OCI-M2 (cell line): ENCODE measurements around the gene ARHGAP44.

Experiments used
- DNase-seq: peaks from one replicate; lab custom pipeline; 2025; ENCODE audit not compliant: unreplicated experiment; lab: John Stamatoyannopoulos, UW

ARHGAP44 gene

GRCh38 chr17:12896180-12896785 lies 107.0 kb downstream of the ARHGAP44 start:
- DNase-seq: no peak

- DNase-seq: no peak
Observed at GRCh38 chr17:12898110-12898509, 108.8 kb downstream of the ARHGAP44 start.

GRCh38 chr17:12899604-12900003 lies 110.3 kb downstream of the ARHGAP44 start:
- no peak for DNase-seq

GRCh38 chr17:12900474-12900873 lies 111.2 kb downstream of the ARHGAP44 start:
- no peak for DNase-seq

- DNase-seq: no peak
Observed at GRCh38 chr17:12902046-12902445, 112.7 kb downstream of the ARHGAP44 start.

- DNase-seq: no peak
Observed at GRCh38 chr17:12907477-12907876, 118.2 kb downstream of the ARHGAP44 start.

GRCh38 chr17:12909046-12909445 lies 119.7 kb downstream of the ARHGAP44 start:
- DNase-seq: no peak

GRCh38 chr17:12909511-12909910 lies 120.2 kb downstream of the ARHGAP44 start:
- no peak for DNase-seq

- no peak for DNase-seq
Observed at GRCh38 chr17:12911239-12911638, 121.9 kb downstream of the ARHGAP44 start.

GRCh38 chr17:12917399-12917798 lies 128.1 kb downstream of the ARHGAP44 start:
- DNase-seq: no peak

- no peak for DNase-seq
Observed at GRCh38 chr17:12918142-12918541, 128.8 kb downstream of the ARHGAP44 start.

- DNase-seq: no peak
Observed at GRCh38 chr17:12922120-12922519, 132.8 kb downstream of the ARHGAP44 start.

GRCh38 chr17:12924614-12925013 lies 135.3 kb downstream of the ARHGAP44 start:
- no peak for DNase-seq

GRCh38 chr17:12927001-12927400 lies 137.7 kb downstream of the ARHGAP44 start:
- no peak for DNase-seq

- no peak for DNase-seq
Observed at GRCh38 chr17:12927541-12928425, 138.5 kb downstream of the ARHGAP44 start.

- DNase-seq: no peak
Observed at GRCh38 chr17:12928736-12929135, 139.4 kb downstream of the ARHGAP44 start.

- no peak for DNase-seq
Observed at GRCh38 chr17:12936501-12936900, 147.2 kb downstream of the ARHGAP44 start.

- no peak for DNase-seq
Observed at GRCh38 chr17:12940699-12941098, 151.4 kb downstream of the ARHGAP44 start.

GRCh38 chr17:12947047-12947446 lies 157.7 kb downstream of the ARHGAP44 start:
- no peak for DNase-seq

GRCh38 chr17:12952012-12952411 lies 162.7 kb downstream of the ARHGAP44 start:
- DNase-seq: no peak

- no peak for DNase-seq
Observed at GRCh38 chr17:12953156-12953555, 163.9 kb downstream of the ARHGAP44 start.

- no peak for DNase-seq
Observed at GRCh38 chr17:12955521-12955920, 166.2 kb downstream of the ARHGAP44 start.
